GM21381 (cell line): Measurements from ENCODE around the gene NUBPL.
"Not testable (repeated sequence)": the region's sequence is repeated elsewhere in the genome, so short reads cannot be mapped to it uniquely, and the experiment has no call there.

Experiments
- ATAC-seq: cut with Tn5 transposase; IDR thresholded peaks from one replicate; pipeline ENCODE4 v1.9.1; 2021; ENCODE audit warnings: mild to moderate bottlenecking, moderate library complexity; ENCODE audit not compliant: unreplicated experiment

Gene NUBPL

GRCh38 chr14:31806249-31806648 lies 245.0 kb downstream of the NUBPL start:
- no peak for ATAC-seq

- not testable (repeated sequence) for ATAC-seq
These were observed 250.8 kb downstream of the NUBPL start for GRCh38 chr14:31811693-31812628.

GRCh38 chr14:31813724-31814490 lies 252.7 kb downstream of the NUBPL start:
- ATAC-seq: not testable (repeated sequence)

- no peak for ATAC-seq
These were observed 258.1 kb downstream of the NUBPL start for GRCh38 chr14:31819281-31819680.

GRCh38 chr14:31825459-31825858 lies 264.3 kb downstream of the NUBPL start:
- ATAC-seq: no peak

- no peak for ATAC-seq
These were observed 266.1 kb downstream of the NUBPL start for GRCh38 chr14:31827325-31827724.

- ATAC-seq: no peak
These were observed 268.0 kb downstream of the NUBPL start for GRCh38 chr14:31828946-31829868.

- ATAC-seq: no peak
These were observed 273.4 kb downstream of the NUBPL start for GRCh38 chr14:31834616-31835015.

- ATAC-seq: no peak
These were observed 273.8 kb downstream of the NUBPL start for GRCh38 chr14:31835049-31835448.

- ATAC-seq: no peak
These were observed 275.8 kb downstream of the NUBPL start for GRCh38 chr14:31837031-31837430.

- no peak for ATAC-seq
These were observed 281.7 kb downstream of the NUBPL start for GRCh38 chr14:31842899-31843298.

- no peak for ATAC-seq
These were observed 282.3 kb downstream of the NUBPL start for GRCh38 chr14:31843361-31844091.

GRCh38 chr14:31854508-31855075 lies 293.4 kb downstream of the NUBPL start:
- no peak for ATAC-seq

- ATAC-seq: no peak
These were observed 294.1 kb downstream of the NUBPL start for GRCh38 chr14:31855262-31855661.

- ATAC-seq: not testable (repeated sequence)
These were observed 294.8 kb downstream of the NUBPL start for GRCh38 chr14:31856003-31856402.

- no peak for ATAC-seq
These were observed 297.7 kb downstream of the NUBPL start for GRCh38 chr14:31858868-31859267.

- ATAC-seq: no peak
These were observed 304.0 kb downstream of the NUBPL start for GRCh38 chr14:31864937-31865855.

- no peak for ATAC-seq
These were observed 306.4 kb downstream of the NUBPL start for GRCh38 chr14:31867570-31867969.

- not testable (repeated sequence) for ATAC-seq
These were observed 306.9 kb downstream of the NUBPL start for GRCh38 chr14:31868096-31868495.
